OCI-LY1 (cell line): ENCODE measurements around the gene CDK16.
A peak's percentile ranks its signal among the peaks of the same experiment; 100 is the strongest.

ENCODE experiments used
- H2AFZ ChIP-seq: fragments of 200-600 bp; sonication (generic), shearing (Covaris generic); 2 replicates; pipeline ENCODE4 v1.6.0; 2014; ENCODE audit warnings: antibody characterized with exemption, mild to moderate bottlenecking, low read length
- H3F3A ChIP-seq: fragments of 200-600 bp; sonication (generic), shearing (Covaris generic); 2 replicates; pipeline ENCODE4 v1.6.0; 2014; ENCODE audit warnings: mild to moderate bottlenecking, antibody characterized with exemption, low read length, moderate library complexity; ENCODE audit not compliant: insufficient read depth
- H3K27ac ChIP-seq: fragments of 200-600 bp; sonication (generic); 2 replicates; pipeline ENCODE4 v1.5.1; 2014; ENCODE audit warnings: low read length, mixed run types, mild to moderate bottlenecking, low read depth; ENCODE audit not compliant: poor library complexity, severe bottlenecking
- H3K27me3 ChIP-seq: fragments of 200-600 bp; sonication (generic); 2 replicates; pipeline ENCODE4 v1.6.0; 2014; ENCODE audit warnings: antibody characterized with exemption, mild to moderate bottlenecking, low read length, moderate library complexity; ENCODE audit not compliant: insufficient read depth
- H3K36me3 ChIP-seq: fragments of 200-600 bp; sonication (generic); 2 replicates; pipeline ENCODE4 v1.6.1; 2014; ENCODE audit warnings: mild to moderate bottlenecking, antibody characterized with exemption, low read length, moderate library complexity, mixed read lengths; ENCODE audit not compliant: insufficient read depth
- H3K4me1 ChIP-seq: fragments of 200-600 bp; sonication (generic); 2 replicates; pipeline ENCODE4 v1.5.1; 2014; ENCODE audit warnings: mild to moderate bottlenecking, low read length, moderate library complexity; ENCODE audit not compliant: insufficient read depth, severe bottlenecking
- H3K4me2 ChIP-seq: fragments of 200-600 bp; sonication (generic), shearing (Covaris generic); 2 replicates; pipeline ENCODE4 v1.6.1; 2014; ENCODE audit warnings: low read length
- H3K4me3 ChIP-seq: fragments of 200-600 bp; sonication (generic); 2 replicates; pipeline ENCODE4 v1.5.1; 2014; ENCODE audit warnings: low read length, low read depth, mild to moderate bottlenecking, mixed read lengths; ENCODE audit not compliant: poor library complexity, severe bottlenecking
- H3K79me2 ChIP-seq: fragments of 200-600 bp; shearing (Covaris generic); 2 replicates; pipeline ENCODE4 v1.6.1; 2016; ENCODE audit warnings: mixed run types, low read length, mixed read lengths; ENCODE audit not compliant: insufficient read depth
- H3K9ac ChIP-seq: fragments of 200-600 bp; sonication (generic), shearing (Covaris generic); 2 replicates; pipeline ENCODE4 v1.6.1; 2014; ENCODE audit warnings: mild to moderate bottlenecking, low read length, mixed read lengths
- H3K9me2 ChIP-seq: fragments of 200-600 bp; sonication (generic), shearing (Covaris generic); 2 replicates; pipeline ENCODE4 v1.6.1; 2014; ENCODE audit warnings: low read depth, mild to moderate bottlenecking, low read length, mixed read lengths
- H3K9me3 ChIP-seq: fragments of 200-600 bp; shearing (Covaris generic); 2 replicates; pipeline ENCODE4 v1.6.1; 2014; ENCODE audit warnings: low read length, mixed read lengths
- H4K20me1 ChIP-seq: fragments of 200-600 bp; sonication (generic), shearing (Covaris generic); 2 replicates; pipeline ENCODE4 v1.6.0; 2016; ENCODE audit warnings: mild to moderate bottlenecking, low read length; ENCODE audit not compliant: insufficient read depth
- EZH2 ChIP-seq: fragments of 200-600 bp; sonication (generic), shearing (Covaris generic); IDR thresholded peaks from 2 replicates; pipeline ENCODE4 v1.8.0; 2017; ENCODE audit warnings: borderline replicate concordance, mixed run types, mild to moderate bottlenecking, antibody characterized with exemption, low read length, moderate library complexity, mixed read lengths
- TF ChIP-seq, protein P1 (sequence below): fragments of 200-600 bp; sonication (generic), shearing (Covaris generic); IDR thresholded peaks from 2 replicates; pipeline ENCODE4 v1.5.1; 2017; ENCODE audit warnings: mild to moderate bottlenecking, antibody characterized with exemption, low read length, moderate library complexity, mixed read lengths

The CDK16 gene

DNA sequence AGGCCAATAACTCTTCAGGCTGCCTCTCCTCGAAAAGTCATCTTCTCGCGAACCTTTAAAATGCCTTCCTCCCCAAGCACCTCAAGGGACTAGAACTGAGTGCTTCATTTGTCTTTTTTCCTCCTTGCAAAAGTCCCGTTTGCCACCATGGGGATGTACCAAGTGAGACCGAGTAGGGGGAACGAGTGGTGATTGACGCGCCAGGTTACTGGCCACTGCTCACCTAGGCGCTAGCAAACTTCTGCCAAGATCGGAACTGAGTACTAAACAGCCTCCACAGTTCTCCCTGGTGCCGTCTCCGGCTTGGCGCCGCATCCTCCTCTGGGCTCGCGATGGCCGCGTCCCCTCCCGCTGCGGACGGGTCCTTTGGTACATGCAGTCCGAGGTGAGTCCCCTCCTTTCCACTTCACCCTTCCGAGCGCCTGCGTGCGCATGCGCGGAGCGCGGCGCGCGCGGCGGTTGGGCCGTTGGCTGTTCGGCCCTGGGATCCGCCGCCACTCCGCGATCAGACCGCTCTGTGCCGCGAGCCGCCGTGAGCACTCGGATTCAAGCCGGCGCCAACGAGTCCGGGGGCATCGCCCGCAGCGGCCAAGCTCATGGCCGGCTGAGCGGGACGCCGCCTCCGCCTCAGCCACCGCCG, at the start of gene CDK16:
Gene CDK16, plus strand, starts transcription at position 402 of the 640 bp plus-strand sequence. CDS start 4,877 bp downstream, outside the sequence.
- H3K79me2 ChIP-seq, result peaks cover 27% of the 10 kb centered on the region
- peak within 1 kb of the TSS; percentile 74 for H3K4me2 ChIP-seq
- H3K4me3 ChIP-seq, result peak within 1 kb of the TSS; percentile 98
- H3K9me2 ChIP-seq, result no peaks in the 10 kb centered on the region
- no peaks in the 10 kb centered on the region for H3K27me3 ChIP-seq
- peaks cover 3% of the 10 kb centered on the region; the same call in 1 of the 2 replicates for H3F3A ChIP-seq
- peak within 1 kb of the TSS; percentile 88 for H3K27ac ChIP-seq
- TF ChIP-seq, protein P1, sequence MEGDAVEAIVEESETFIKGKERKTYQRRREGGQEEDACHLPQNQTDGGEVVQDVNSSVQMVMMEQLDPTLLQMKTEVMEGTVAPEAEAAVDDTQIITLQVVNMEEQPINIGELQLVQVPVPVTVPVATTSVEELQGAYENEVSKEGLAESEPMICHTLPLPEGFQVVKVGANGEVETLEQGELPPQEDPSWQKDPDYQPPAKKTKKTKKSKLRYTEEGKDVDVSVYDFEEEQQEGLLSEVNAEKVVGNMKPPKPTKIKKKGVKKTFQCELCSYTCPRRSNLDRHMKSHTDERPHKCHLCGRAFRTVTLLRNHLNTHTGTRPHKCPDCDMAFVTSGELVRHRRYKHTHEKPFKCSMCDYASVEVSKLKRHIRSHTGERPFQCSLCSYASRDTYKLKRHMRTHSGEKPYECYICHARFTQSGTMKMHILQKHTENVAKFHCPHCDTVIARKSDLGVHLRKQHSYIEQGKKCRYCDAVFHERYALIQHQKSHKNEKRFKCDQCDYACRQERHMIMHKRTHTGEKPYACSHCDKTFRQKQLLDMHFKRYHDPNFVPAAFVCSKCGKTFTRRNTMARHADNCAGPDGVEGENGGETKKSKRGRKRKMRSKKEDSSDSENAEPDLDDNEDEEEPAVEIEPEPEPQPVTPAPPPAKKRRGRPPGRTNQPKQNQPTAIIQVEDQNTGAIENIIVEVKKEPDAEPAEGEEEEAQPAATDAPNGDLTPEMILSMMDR, result no peak
- no peak for TF ChIP-seq EZH2
- peaks cover 47% of the 10 kb centered on the region for H3K36me3 ChIP-seq
- H3K9ac ChIP-seq, result peak within 1 kb of the TSS; percentile 99
- no peaks in the 10 kb centered on the region for H3K9me3 ChIP-seq
- H4K20me1 ChIP-seq, result no peaks in the 10 kb centered on the region
- H2AFZ ChIP-seq, result no peak within 1 kb of the TSS
- peaks cover 27% of the 10 kb centered on the region for H3K4me1 ChIP-seq

DNA sequence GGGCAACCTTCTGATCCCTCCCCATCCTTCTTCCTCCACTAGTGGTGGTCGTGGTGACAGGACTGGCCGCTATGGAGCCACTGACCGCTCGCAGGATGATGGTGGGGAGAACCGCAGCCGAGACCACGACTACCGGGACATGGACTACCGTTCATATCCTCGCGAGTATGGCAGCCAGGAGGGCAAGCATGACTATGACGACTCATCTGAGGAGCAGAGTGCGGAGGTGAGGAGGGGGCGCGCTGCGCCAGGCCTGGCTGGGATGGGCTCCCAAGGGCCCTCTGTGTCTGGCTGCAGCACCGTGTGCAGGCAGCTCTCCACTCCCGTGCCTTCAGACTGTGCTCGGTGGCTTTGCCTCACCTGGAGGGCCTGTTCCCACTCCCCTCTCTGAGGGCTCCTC, 49.2 kb upstream of the CDK16 start:
- no peaks in the 10 kb centered on the region for H3K9me3 ChIP-seq
- H4K20me1 ChIP-seq, result no peaks in the 10 kb centered on the region
- H3K4me2 ChIP-seq, result no peak overlapping the region
- no peaks in the 10 kb centered on the region for H3K9me2 ChIP-seq
- H3K36me3 ChIP-seq, result peaks cover 46% of the 10 kb centered on the region
- TF ChIP-seq, protein P1, result no peak
- no peak for TF ChIP-seq EZH2
- H3F3A ChIP-seq, result no peaks in the 10 kb centered on the region
- no peak overlapping the region for H3K9ac ChIP-seq
- no peaks in the 10 kb centered on the region for H3K79me2 ChIP-seq
- H3K27me3 ChIP-seq, result no peaks in the 10 kb centered on the region
- H2AFZ ChIP-seq, result no peak overlapping the region
- no peak overlapping the region for H3K27ac ChIP-seq
- H3K4me3 ChIP-seq, result no peak overlapping the region
- H3K4me1 ChIP-seq, result no peaks in the 10 kb centered on the region

DNA sequence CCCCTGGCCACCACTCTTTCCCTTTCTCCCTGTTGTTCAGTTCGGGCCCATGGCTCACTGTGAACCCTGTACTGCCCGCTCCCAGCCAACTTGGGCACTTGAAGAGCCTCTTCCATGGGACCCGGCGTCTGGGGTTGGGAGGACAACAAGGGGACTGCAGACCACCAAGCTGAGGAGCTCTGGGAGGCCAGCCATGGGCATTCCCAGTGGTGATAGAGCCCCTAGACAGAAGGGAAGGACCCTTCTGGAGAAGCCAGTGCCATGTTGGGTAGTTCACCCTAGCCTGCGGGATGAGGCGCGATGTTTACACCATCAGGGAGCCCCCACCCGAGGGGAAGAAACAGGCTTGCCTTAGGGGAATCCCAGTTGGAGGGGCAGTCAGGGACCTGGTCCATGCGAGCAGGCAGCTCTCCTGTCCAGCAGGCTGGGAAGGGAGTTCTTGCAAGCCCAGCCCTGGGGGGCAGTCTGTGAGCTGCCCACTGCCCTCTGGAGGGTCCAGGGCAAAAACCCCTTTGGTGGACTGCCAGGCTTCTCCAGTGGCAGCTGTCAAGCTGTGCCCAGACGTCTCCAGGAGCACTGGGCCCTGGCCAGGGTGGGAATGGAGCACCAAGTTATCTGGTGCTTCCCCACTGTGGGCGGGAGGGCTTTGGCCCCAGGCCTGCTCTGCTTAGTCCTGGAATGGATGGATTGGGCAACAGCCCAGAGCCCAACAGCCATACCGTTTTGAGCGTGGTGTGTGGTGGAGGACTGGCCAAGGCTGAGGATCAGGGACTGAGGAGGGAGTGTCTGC, 48.6 kb upstream of the CDK16 start:
- H4K20me1 ChIP-seq, result no peaks in the 10 kb centered on the region
- H3K9me2 ChIP-seq, result no peaks in the 10 kb centered on the region
- H3K4me1 ChIP-seq, result no peaks in the 10 kb centered on the region
- TF ChIP-seq, protein P1, result no peak
- TF ChIP-seq EZH2, result no peak
- no peak overlapping the region for H2AFZ ChIP-seq
- H3K27ac ChIP-seq, result no peak overlapping the region
- no peak overlapping the region for H3K9ac ChIP-seq
- no peaks in the 10 kb centered on the region for H3F3A ChIP-seq
- H3K36me3 ChIP-seq, result peaks cover 40% of the 10 kb centered on the region
- no peak overlapping the region for H3K4me3 ChIP-seq
- no peak overlapping the region for H3K4me2 ChIP-seq
- no peaks in the 10 kb centered on the region for H3K9me3 ChIP-seq
- H3K27me3 ChIP-seq, result no peaks in the 10 kb centered on the region
- no peaks in the 10 kb centered on the region for H3K79me2 ChIP-seq
